ENCODE measurements around the gene SMARCD3. TPM values are rescaled to one million over a fixed set of nuclear protein-coding genes. Genes with fewer than 3 reads are reported as not detected.

SMARCD3 gene
- polyA plus RNA-seq, 1 donor = 80.6 TPM

- DNase-seq = no peak
These were observed 34.7 kb downstream of the SMARCD3 start for GRCh38 chr7:151213826-151214225.

- no peak for DNase-seq
These were observed 35.9 kb downstream of the SMARCD3 start for GRCh38 chr7:151212626-151213025.

- no peak for DNase-seq
These were observed 37.2 kb downstream of the SMARCD3 start for GRCh38 chr7:151211155-151211772.

GRCh38 chr7:151210087-151210854 lies 38.2 kb downstream of the SMARCD3 start, which contains the start of gene H2BK1:
TSS of gene H2BK1 (minus strand) at chr7:151210488. CDS start at chr7:151210318, 170 bp downstream.
- DNase-seq = no peak

- no peak for DNase-seq
These were observed 38.9 kb downstream of the SMARCD3 start for GRCh38 chr7:151209588-151209987.

- no peak for DNase-seq
These were observed 40.1 kb downstream of the SMARCD3 start for GRCh38 chr7:151208253-151208862.

GRCh38 chr7:151207804-151208203 lies 40.7 kb downstream of the SMARCD3 start:
- DNase-seq = no peak

GRCh38 chr7:151207315-151207714 lies 41.2 kb downstream of the SMARCD3 start:
- DNase-seq = no peak

- no peak for DNase-seq
These were observed 41.6 kb downstream of the SMARCD3 start for GRCh38 chr7:151206914-151207313.

GRCh38 chr7:151205730-151206129 lies 42.8 kb downstream of the SMARCD3 start:
- no peak for DNase-seq

- no peak for DNase-seq
These were observed 44.0 kb downstream of the SMARCD3 start for GRCh38 chr7:151204383-151205032.

GRCh38 chr7:151202836-151203235 lies 45.7 kb downstream of the SMARCD3 start:
- no peak for DNase-seq

- DNase-seq = no peak
These were observed 46.7 kb downstream of the SMARCD3 start for GRCh38 chr7:151201751-151202150.

GRCh38 chr7:151201344-151201743 lies 47.1 kb downstream of the SMARCD3 start:
- DNase-seq = no peak

- DNase-seq = peak; percentile 41
These were observed 49.3 kb downstream of the SMARCD3 start for GRCh38 chr7:151198945-151199848.

- no peak for DNase-seq
These were observed 50.6 kb downstream of the SMARCD3 start for GRCh38 chr7:151197932-151198331.

GRCh38 chr7:151195616-151196450 lies 52.7 kb downstream of the SMARCD3 start:
- no peak for DNase-seq

- no peak for DNase-seq
These were observed 54.3 kb downstream of the SMARCD3 start for GRCh38 chr7:151194188-151194587.

GRCh38 chr7:151193203-151193978 lies 55.1 kb downstream of the SMARCD3 start:
- DNase-seq = no peak
